Measurements from ENCODE around the gene GABBR2.

DNA sequence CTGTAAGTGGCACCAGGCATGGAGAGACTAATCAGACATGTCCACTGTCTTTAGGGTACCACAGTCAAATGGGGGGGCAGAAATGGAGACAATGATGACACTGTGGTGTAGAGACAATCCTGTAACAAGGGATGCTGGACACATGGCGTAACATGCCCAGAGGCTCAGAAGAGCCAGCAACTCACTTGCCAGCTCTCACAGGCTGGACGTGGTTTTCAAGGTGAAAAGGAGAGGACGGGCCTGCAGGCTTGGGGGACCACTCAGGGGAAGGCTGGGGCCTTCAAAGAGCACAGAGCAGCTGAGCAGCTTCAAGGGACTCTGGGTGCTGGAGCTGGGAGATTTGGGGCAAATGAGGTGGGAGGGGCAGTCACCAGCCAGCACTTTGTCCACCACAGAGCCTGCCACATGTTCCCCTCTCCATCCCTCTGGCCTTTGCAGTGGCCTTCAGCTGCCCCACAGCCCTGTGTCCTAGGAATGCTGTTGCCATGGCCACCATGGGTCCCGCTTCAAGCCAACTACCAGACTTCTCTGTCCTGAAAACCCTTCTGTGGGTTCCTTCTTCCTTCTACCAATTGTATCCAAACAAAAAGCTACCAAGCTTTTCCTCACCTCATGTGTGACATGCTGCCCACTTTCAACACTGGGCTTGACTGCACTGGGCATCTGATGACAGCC lies 140.4 kb downstream of the GABBR2 start:
- TF ChIP-seq CTCF (IDR thresholded peaks at IDR 0.05) = no peak
- TF ChIP-seq POLR2A (IDR thresholded peaks at IDR 0.05) = no peak

Data from breast epithelium (tissue), 3 donors.